CD4-positive, alpha-beta memory T cell (primary cell): ENCODE results near the gene TAAR9. TPM values are rescaled to one million over a fixed set of nuclear protein-coding genes. Genes with fewer than 3 reads are reported as not detected.

Source experiments
- CTCF ChIA-PET: fragments of 350-600 bp; sonication (Branson Sonifier 250); formaldehyde crosslinking; loops from one replicate; lab custom pipeline; 2021; ENCODE audit warnings: inconsistent platforms; ENCODE audit not compliant: partially characterized antibody; lab: Charles Lee
- POLR2A ChIA-PET: fragments of 350-600 bp; sonication (Branson Sonifier 250); formaldehyde crosslinking; loops from one replicate; lab custom pipeline; 2021; ENCODE audit not compliant: partially characterized antibody; lab: Charles Lee
- DNase-seq, 5 donors: peaks; one replicate each; pipeline versions ENCODE4 v3.0.0 to v3.0.0-alpha.2; 2020 to 2022; ENCODE audit warnings: mixed read lengths in 1 of 5
- H3K27ac ChIP-seq: one replicate; pipeline ENCODE4 v1.7.0; 2013; ENCODE audit warnings: low read depth, low read length
- H3K27me3 ChIP-seq: 2 replicates; pipeline ENCODE4 v1.7.0; 2013; ENCODE audit warnings: mild to moderate bottlenecking, low read length, moderate library complexity; ENCODE audit not compliant: insufficient read depth
- H3K36me3 ChIP-seq: 2 replicates; pipeline ENCODE4 v1.7.0; 2013; ENCODE audit warnings: mild to moderate bottlenecking, low read length, moderate library complexity; ENCODE audit not compliant: insufficient read depth
- H3K4me1 ChIP-seq: 2 replicates; pipeline ENCODE4 v1.7.0; 2013; ENCODE audit warnings: mild to moderate bottlenecking, low read length, moderate library complexity; ENCODE audit not compliant: insufficient read depth
- H3K4me3 ChIP-seq, 2 donors: one replicate each; pipeline ENCODE4 v1.7.0; 2013; ENCODE audit warnings: low read length in 2 of 2, mild to moderate bottlenecking in 1 of 2
- H3K9me3 ChIP-seq, 2 donors: one replicate each; pipeline ENCODE4 v1.7.0; 2013; ENCODE audit warnings: low read length in 2 of 2, control low read depth in 1 of 2; ENCODE audit not compliant: control insufficient read depth in 1 of 2
- H3K27ac Mint-ChIP-seq, 7 donors: one replicate each; pipeline ENCODE4 v1.8.0; 2020 to 2021; ENCODE audit warnings: mixed read lengths in 7 of 7, mild to moderate bottlenecking in 6 of 7, inconsistent platforms in 3 of 7, moderate library complexity in 3 of 7
- H3K27me3 Mint-ChIP-seq, 2 donors: one replicate each; pipeline ENCODE4 v1.8.0; 2020 to 2021; ENCODE audit warnings: mixed read lengths in 2 of 2
- H3K36me3 Mint-ChIP-seq, 2 donors: one replicate each; pipeline ENCODE4 v1.8.0; 2020 to 2021; ENCODE audit warnings: mixed read lengths in 2 of 2, inconsistent platforms in 1 of 2, mild to moderate bottlenecking in 1 of 2
- H3K4me1 Mint-ChIP-seq, 4 donors: one replicate each; pipeline ENCODE4 v1.8.0; 2020 to 2021; ENCODE audit warnings: mixed read lengths in 4 of 4, mild to moderate bottlenecking in 1 of 4
- H3K4me3 Mint-ChIP-seq, 8 donors: one replicate each; pipeline ENCODE4 v1.8.0; 2020 to 2021; ENCODE audit warnings: mixed read lengths in 8 of 8, mild to moderate bottlenecking in 7 of 8, moderate library complexity in 6 of 8, inconsistent platforms in 3 of 8
- H3K9me3 Mint-ChIP-seq, 8 donors: one replicate each; pipeline ENCODE4 v1.8.0; 2020 to 2021; ENCODE audit warnings: mixed read lengths in 8 of 8, mild to moderate bottlenecking in 5 of 8, inconsistent platforms in 3 of 8, moderate library complexity in 1 of 8
- intact Hi-C: fragments of 100-400 bp; cut with micrococcal nuclease; formaldehyde crosslinking; loops from one replicate; pipeline ENCODE4 v1.15.1; 2023
- polyA plus RNA-seq, 2 donors: library from polyadenylated mRNA; unstranded; fragments of 300-500 nt; fragmentation: Illumina TruSeq; gene quantifications; one replicate each; pipeline ENCODE4 v1.2.3, GENCODE V29; 2021
- total RNA-seq, 2 experiments: library from RNA; stranded (reverse); gene quantifications; one replicate each; pipeline ENCODE4 v1.2.3, GENCODE V29; 2021

The TAAR9 gene
- total and polyA plus RNA-seq, 4 experiments from 2014 or later = not detected

GRCh38 chr6:132584698-132585097, 46.6 kb downstream of the TAAR9 start:
- Mint-ChIP-seq H3K36me3 (no peaks in the 10 kb centered on the region), H3K27me3 (peaks cover 6 to 14% of the 10 kb centered on the region in 2 donors), H3K4me3 (no peak overlapping the region), H3K9me3 (peaks cover 0 to 5% (median 0%) of the 10 kb centered on the region in 8 donors), H3K4me1 (no peaks in the 10 kb centered on the region), H3K27ac (no peak overlapping the region)
- CTCF ChIA-PET = no interaction called here
- H3K27ac ChIP-seq = no peak overlapping the region
- intact Hi-C loops = no loop called here
- H3K4me3 ChIP-seq = no peak overlapping the region
- no peaks in the 10 kb centered on the region for H3K36me3 ChIP-seq
- H3K9me3 ChIP-seq = no peaks in the 10 kb centered on the region
- POLR2A ChIA-PET = no interaction called here
- no peak for DNase-seq
- H3K4me1 ChIP-seq = no peaks in the 10 kb centered on the region
- H3K27me3 ChIP-seq = no peaks in the 10 kb centered on the region

- no peak overlapping the region for H3K27ac ChIP-seq
- H3K27me3 ChIP-seq = no peaks in the 10 kb centered on the region
- POLR2A ChIA-PET = no interaction called here
- intact Hi-C loops = no loop called here
- Mint-ChIP-seq H3K4me1 (no peaks in the 10 kb centered on the region), H3K27me3 (peaks cover 5 to 12% of the 10 kb centered on the region in 2 donors), H3K36me3 (no peaks in the 10 kb centered on the region), H3K27ac (no peak overlapping the region), H3K9me3 (peaks cover 0 to 3% (median 0%) of the 10 kb centered on the region in 8 donors), H3K4me3 (no peak overlapping the region)
- H3K9me3 ChIP-seq = no peaks in the 10 kb centered on the region
- CTCF ChIA-PET = no interaction called here
- H3K4me1 ChIP-seq = no peaks in the 10 kb centered on the region
- H3K4me3 ChIP-seq = no peak overlapping the region
- DNase-seq = no peak
- no peaks in the 10 kb centered on the region for H3K36me3 ChIP-seq
These were observed 49.3 kb downstream of the TAAR9 start for GRCh38 chr6:132587424-132587823.

Other genes with a start within 250 kb of the TAAR9 start
- not detected for gene MOXD1, start 136.8 kb upstream of the TAAR9 start, total RNA-seq
- gene MOXD1, start 136.8 kb upstream of the TAAR9 start, polyA plus RNA-seq = not detected
- 10 to 100 TPM; 22.7 TPM for gene STX7, start 25.2 kb upstream of the TAAR9 start, total RNA-seq
- 10 to 100 TPM in 1 of 2 donors, 1 to 10 TPM in 1; 8.2 to 14.9 TPM for gene STX7, start 25.2 kb upstream of the TAAR9 start, polyA plus RNA-seq
- gene TAAR8, start 14.4 kb downstream of the TAAR9 start, total RNA-seq = not detected
- not detected for gene TAAR8, start 14.4 kb downstream of the TAAR9 start, polyA plus RNA-seq
- not detected for gene TAAR6, start 32.0 kb downstream of the TAAR9 start, total RNA-seq
- not detected for gene TAAR6, start 32.0 kb downstream of the TAAR9 start, polyA plus RNA-seq
- gene TAAR5, start 51.5 kb downstream of the TAAR9 start, total RNA-seq = not detected
- gene TAAR5, start 51.5 kb downstream of the TAAR9 start, polyA plus RNA-seq = not detected
- not detected for gene TAAR2, start 86.0 kb downstream of the TAAR9 start, total RNA-seq
- not detected for gene TAAR2, start 86.0 kb downstream of the TAAR9 start, polyA plus RNA-seq
- not detected for gene TAAR1, start 120.9 kb downstream of the TAAR9 start, total RNA-seq
- gene TAAR1, start 120.9 kb downstream of the TAAR9 start, polyA plus RNA-seq = not detected
- gene VNN1, start 175.8 kb downstream of the TAAR9 start, total RNA-seq = under 1 TPM in 1 of 2 experiments, not detected in 1; 0.11 TPM
- not detected for gene VNN1, start 175.8 kb downstream of the TAAR9 start, polyA plus RNA-seq
- gene VNN2, start 219.6 kb downstream of the TAAR9 start, total RNA-seq = 10 to 100 TPM; 12.2 to 13.3 TPM
- gene VNN2, start 219.6 kb downstream of the TAAR9 start, polyA plus RNA-seq = 10 to 100 TPM; 14.8 to 18.9 TPM